Measurements from ENCODE around the gene KYAT1.

DNA sequence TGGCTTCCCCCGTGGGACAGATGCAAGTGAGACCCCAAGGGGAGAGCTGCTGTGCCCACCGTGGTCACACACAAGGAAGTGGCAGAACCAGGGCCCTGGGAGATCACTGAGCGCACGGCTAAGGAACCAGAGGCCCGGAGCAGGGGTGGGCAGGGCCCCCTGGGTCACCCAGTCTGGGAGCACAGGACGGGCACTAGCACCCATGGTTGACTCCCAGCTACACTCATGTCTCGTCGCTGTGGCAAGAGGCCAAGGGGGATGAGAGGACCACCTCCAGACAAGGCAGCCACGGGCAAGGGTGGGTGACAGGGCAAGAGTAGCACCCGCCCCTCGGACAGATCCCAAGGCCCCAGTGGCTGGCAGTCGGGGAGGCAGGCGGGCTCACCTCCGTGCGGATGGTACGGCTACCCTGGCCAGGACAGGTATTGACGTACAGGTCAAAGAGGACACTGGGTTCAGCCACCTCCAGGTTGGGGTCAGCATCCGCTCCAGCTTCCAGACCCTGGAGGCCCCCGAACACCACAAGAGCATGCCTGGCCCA, 58.3 kb downstream of the KYAT1 start:
- TF ChIP-seq, protein P1, sequence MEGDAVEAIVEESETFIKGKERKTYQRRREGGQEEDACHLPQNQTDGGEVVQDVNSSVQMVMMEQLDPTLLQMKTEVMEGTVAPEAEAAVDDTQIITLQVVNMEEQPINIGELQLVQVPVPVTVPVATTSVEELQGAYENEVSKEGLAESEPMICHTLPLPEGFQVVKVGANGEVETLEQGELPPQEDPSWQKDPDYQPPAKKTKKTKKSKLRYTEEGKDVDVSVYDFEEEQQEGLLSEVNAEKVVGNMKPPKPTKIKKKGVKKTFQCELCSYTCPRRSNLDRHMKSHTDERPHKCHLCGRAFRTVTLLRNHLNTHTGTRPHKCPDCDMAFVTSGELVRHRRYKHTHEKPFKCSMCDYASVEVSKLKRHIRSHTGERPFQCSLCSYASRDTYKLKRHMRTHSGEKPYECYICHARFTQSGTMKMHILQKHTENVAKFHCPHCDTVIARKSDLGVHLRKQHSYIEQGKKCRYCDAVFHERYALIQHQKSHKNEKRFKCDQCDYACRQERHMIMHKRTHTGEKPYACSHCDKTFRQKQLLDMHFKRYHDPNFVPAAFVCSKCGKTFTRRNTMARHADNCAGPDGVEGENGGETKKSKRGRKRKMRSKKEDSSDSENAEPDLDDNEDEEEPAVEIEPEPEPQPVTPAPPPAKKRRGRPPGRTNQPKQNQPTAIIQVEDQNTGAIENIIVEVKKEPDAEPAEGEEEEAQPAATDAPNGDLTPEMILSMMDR (IDR thresholded peaks at IDR 0.05; ENCODE audit: insufficient read depth, low read depth, low read length) = no peak
- TF ChIP-seq EZH2 (IDR thresholded peaks at IDR 0.05; ENCODE audit: insufficient read depth, low read length) = no peak
